SK-N-SH (cell line): Measurements from ENCODE around the gene CA4. TPM values are rescaled to one million over a fixed set of nuclear protein-coding genes. Genes with fewer than 3 reads are reported as not detected.

Experiments used
- CTCF ChIA-PET: fragments of 300-600, 350-600 bp; formaldehyde crosslinking; extraction: SDS; loops from one replicate; lab custom pipeline; 2021; lab: Yijun Ruan, JAX
- POLR2A ChIA-PET: fragments of 350-600 bp; sonication (Branson Sonifier 250); formaldehyde crosslinking; extraction: SDS; loops from one replicate; lab custom pipeline; 2020; ENCODE audit warnings: antibody characterized with exemption, inconsistent platforms; lab: Yijun Ruan, JAX
- DNase-seq: peaks from one replicate; pipeline ENCODE4 v3.0.0; 2012
- H2AFZ ChIP-seq: fragments of 200-600 bp; sonication (generic); 2 replicates; pipeline ENCODE4 v1.8.1; 2016; ENCODE audit warnings: antibody characterized with exemption, mild to moderate bottlenecking, low read depth
- H3F3A ChIP-seq: fragments of 200-600 bp; sonication (generic); replicated peaks from 2 replicates; pipeline ENCODE3; 2016; ENCODE audit warnings: antibody characterized with exemption, mild to moderate bottlenecking; ENCODE audit not compliant: insufficient read depth
- H3K27ac ChIP-seq, 2 experiments: fragments of 200-500 bp in 1 of 2; fragments of 200-600 bp in 1 of 2; sonication (Bioruptor generic) in 1 of 2; sonication (generic), shearing (Covaris generic) in 1 of 2; 2 replicates each; pipeline versions ENCODE4 v1.5.1 to v1.6.1; 2014 to 2016; ENCODE audit warnings: low read depth in 2 of 2, inconsistent platforms in 1 of 2, low read length in 1 of 2, mild to moderate bottlenecking in 1 of 2, mixed read lengths in 1 of 2
- H3K27me3 ChIP-seq: fragments of 200-600 bp; sonication (generic), shearing (Covaris generic); 2 replicates; pipeline ENCODE4 v1.6.1; 2016; ENCODE audit warnings: mixed run types; ENCODE audit not compliant: insufficient read depth
- H3K36me3 ChIP-seq, 2 experiments: fragments of 200-500 bp in 1 of 2; fragments of 200-600 bp in 1 of 2; sonication (Bioruptor generic) in 1 of 2; sonication (generic) in 1 of 2; replicated peaks in 1 of 2; 2 replicates each; pipeline versions ENCODE3 to v1.5.1; 2014 to 2016; ENCODE audit warnings: low read length in 1 of 2, mild to moderate bottlenecking in 1 of 2; ENCODE audit not compliant: insufficient read depth in 2 of 2, control insufficient read depth in 1 of 2
- H3K4me1 ChIP-seq, 2 experiments: fragments of 200-500 bp in 1 of 2; fragments of 200-600 bp in 1 of 2; sonication (Bioruptor generic) in 1 of 2; sonication (generic), shearing (Covaris generic) in 1 of 2; 2 replicates each; pipeline versions ENCODE4 v1.5.1 to v1.6.1; 2014 to 2016; ENCODE audit warnings: low read depth in 1 of 2, low read length in 1 of 2, mixed run types in 1 of 2; ENCODE audit not compliant: insufficient read depth in 2 of 2, control insufficient read depth in 1 of 2
- H3K4me2 ChIP-seq: fragments of 200-600 bp; sonication (generic), shearing (Covaris generic); 2 replicates; pipeline ENCODE4 v1.6.1; 2017; ENCODE audit warnings: mixed run types
- H3K4me3 ChIP-seq, 2 experiments: fragments of 200-500 bp in 1 of 2; fragments of 200-600 bp in 1 of 2; sonication (Bioruptor generic) in 1 of 2; sonication (generic), shearing (Covaris generic) in 1 of 2; 2 replicates each; pipeline versions ENCODE4 v1.5.1 to v1.8.1; 2014 to 2016; ENCODE audit warnings: low read depth in 2 of 2, inconsistent platforms in 1 of 2, low read length in 1 of 2, mild to moderate bottlenecking in 1 of 2, mixed read lengths in 1 of 2, moderate library complexity in 1 of 2
- H3K79me2 ChIP-seq: fragments of 200-600 bp; sonication (generic); 2 replicates; pipeline ENCODE4 v1.8.1; 2017; ENCODE audit warnings: mild to moderate bottlenecking; ENCODE audit not compliant: insufficient read depth
- H3K9ac ChIP-seq: fragments of 200-600 bp; sonication (generic); 2 replicates; pipeline ENCODE4 v1.6.1; 2017; ENCODE audit warnings: mixed run types
- H3K9me2 ChIP-seq: fragments of 200-600 bp; sonication (generic); 2 replicates; pipeline ENCODE4 v1.6.1; 2017; ENCODE audit warnings: mixed run types
- H3K9me3 ChIP-seq: fragments of 200-600 bp; sonication (generic); 2 replicates; pipeline ENCODE4 v1.6.1; 2017; ENCODE audit warnings: mixed run types, mild to moderate bottlenecking, moderate library complexity
- H4K20me1 ChIP-seq: fragments of 200-600 bp; sonication (generic); 2 replicates; pipeline ENCODE4 v1.6.1; 2017; ENCODE audit warnings: mild to moderate bottlenecking, mixed run types; ENCODE audit not compliant: insufficient read depth
- CHD2 ChIP-seq: fragments of 150-350 bp; IDR thresholded peaks from 2 replicates; pipeline ENCODE4 v1.6.1; 2018; ENCODE audit warnings: low read length; ENCODE audit not compliant: partially characterized antibody
- CTCF ChIP-seq: fragments of 200-600 bp; sonication (generic); IDR thresholded peaks from 2 replicates; pipeline ENCODE4 v1.6.1; 2017; ENCODE audit warnings: antibody characterized with exemption, mild to moderate bottlenecking, moderate library complexity
- FOSL2 ChIP-seq: IDR thresholded peaks from 2 replicates; pipeline ENCODE4 v1.4.0; 2012; ENCODE audit warnings: low read depth, mild to moderate bottlenecking, moderate library complexity, borderline replicate concordance
- FOXM1 ChIP-seq: IDR thresholded peaks from 2 replicates; pipeline ENCODE4 v1.4.0; 2012; ENCODE audit warnings: low read depth, mild to moderate bottlenecking
- GABPA ChIP-seq: IDR thresholded peaks from 2 replicates; pipeline ENCODE4 v1.4.0; 2012; ENCODE audit warnings: low read depth, mild to moderate bottlenecking
- JUND ChIP-seq: IDR thresholded peaks from 2 replicates; pipeline ENCODE4 v1.4.0; 2012
- MEF2A ChIP-seq: IDR thresholded peaks from 2 replicates; pipeline ENCODE4 v1.4.0; 2012; ENCODE audit warnings: low read depth, borderline replicate concordance
- NFIC ChIP-seq: IDR thresholded peaks from 2 replicates; pipeline ENCODE4 v1.4.0; 2012; ENCODE audit warnings: borderline replicate concordance
- NRF1 ChIP-seq: IDR thresholded peaks from 2 replicates; pipeline ENCODE4 v1.6.1; 2012; ENCODE audit warnings: low read depth, mild to moderate bottlenecking, low read length
- RCOR1 ChIP-seq: fragments of 150-350 bp; IDR thresholded peaks from 2 replicates; pipeline ENCODE4 v1.6.1; 2017; ENCODE audit warnings: antibody characterized with exemption, low read length
- REST ChIP-seq: IDR thresholded peaks from 2 replicates; pipeline ENCODE4 v1.6.1; 2012; ENCODE audit warnings: mild to moderate bottlenecking, low read depth, low read length, moderate library complexity
- SIN3A ChIP-seq: IDR thresholded peaks from 2 replicates; pipeline ENCODE4 v1.6.1; 2012; ENCODE audit warnings: low read depth, mild to moderate bottlenecking, low read length, moderate library complexity, borderline replicate concordance
- TAF1 ChIP-seq: IDR thresholded peaks from 2 replicates; pipeline ENCODE4 v1.6.1; 2012; ENCODE audit warnings: low read depth, mild to moderate bottlenecking, low read length, moderate library complexity, borderline replicate concordance
- WGBS: methylation state at CpG from one replicate; pipeline ENCODE4 v1.1.6; 2017; ENCODE audit warnings: low lambda C conversion rate; 5-methylcytosine and 5-hydroxymethylcytosine counted together
- polyA plus RNA-seq, 3 experiments: library from polyadenylated mRNA; depleted of rRNA; stranded (reverse); fragments of >200 nt; gene quantifications; 2 replicates each; pipeline ENCODE4 v1.2.3, GENCODE V29; 2012

The CA4 gene
- polyA plus RNA-seq, 1 of the 3 experiments (the other 2 are of a cell fraction) = 0.21 TPM

- no peaks in the 10 kb centered on the region for H4K20me1 ChIP-seq
- ChIA-PET CTCF (interaction anchor here (1.4 to 4.1 kb wide), 3 partner anchors 13 to 499 kb away, joined by 5 to 32 read pairs (median 7); no protein-coding TSS in a partner anchor), POLR2A (no interaction called here)
- H3K4me3 ChIP-seq = no peak overlapping the region
- DNase-seq = no peak
- no peak overlapping the region for H2AFZ ChIP-seq
- no peak overlapping the region for H3K9ac ChIP-seq
- H3K9me2 ChIP-seq = no peaks in the 10 kb centered on the region
- no peaks in the 10 kb centered on the region for H3K27me3 ChIP-seq
- peaks cover 4% of the 10 kb centered on the region; the same call in 1 of the 2 replicates for H3K79me2 ChIP-seq
- H3K27ac ChIP-seq = no peak overlapping the region
- H3K36me3 ChIP-seq = no peaks in the 10 kb centered on the region
- WGBS = 81% methylated on average over 63 of the region's 66 CpGs
- no peaks in the 10 kb centered on the region for H3K9me3 ChIP-seq
- peaks cover 12% of the 10 kb centered on the region for H3F3A ChIP-seq
- TF ChIP-seq MEF2A (peak; percentile 37; the same call in 1 of the 2 replicates), FOSL2 (no peak), CHD2 (no peak), REST (peak; percentile 94)
- TF ChIP-seq, all 33 proteins: peak for 2
- H3K4me2 ChIP-seq = no peak overlapping the region
- peaks cover 9 to 24% of the 10 kb centered on the region in 2 experiments; a peak in 3 of 4 replicates for H3K4me1 ChIP-seq
Measured at GRCh38 chr17:60139438-60140285, 10.1 kb upstream of the CA4 start.

GRCh38 chr17:60141111-60142018 is 8.4 kb upstream of the CA4 start:
- WGBS = 75% methylated on average over 37 of the region's 52 CpGs
- peaks cover 9% of the 10 kb centered on the region for H3F3A ChIP-seq
- H2AFZ ChIP-seq = peak overlapping the region; percentile 98; the same call in 1 of the 2 replicates
- no peaks in the 10 kb centered on the region for H3K9me3 ChIP-seq
- no peaks in the 10 kb centered on the region for H3K27me3 ChIP-seq
- no peaks in the 10 kb centered on the region for H3K79me2 ChIP-seq
- no peak overlapping the region for H3K9ac ChIP-seq
- H3K9me2 ChIP-seq = no peaks in the 10 kb centered on the region
- peak; percentile 34 for DNase-seq
- TF ChIP-seq NRF1 (no peak), REST (no peak), GABPA (no peak), NFIC (no peak), JUND (no peak), SIN3A (no peak), CTCF (no peak), RCOR1 (no peak), FOXM1 (no peak), TAF1 (no peak)
- H4K20me1 ChIP-seq = no peaks in the 10 kb centered on the region
- peaks cover 9 to 15% of the 10 kb centered on the region in 2 experiments; a peak in 3 of 4 replicates for H3K4me1 ChIP-seq
- ChIA-PET CTCF (interaction anchor here (0.7 to 4.1 kb wide), 36 partner anchors 8 to 540 kb away, joined by 3 to 32 read pairs (median 5); no protein-coding TSS in a partner anchor), POLR2A (no interaction called here)
- H3K27ac ChIP-seq = peak overlapping the region in 1 of 2 experiments; percentile 83; a peak in 1 of 4 replicates
- H3K36me3 ChIP-seq = no peaks in the 10 kb centered on the region
- no peak overlapping the region for H3K4me2 ChIP-seq
- no peak overlapping the region for H3K4me3 ChIP-seq
